GM19035 (cell line): ENCODE measurements around the gene BICC1.

ENCODE experiments used
- ATAC-seq: cut with Tn5 transposase; IDR thresholded peaks from one replicate; pipeline ENCODE4 v1.9.1; 2021; ENCODE audit not compliant: unreplicated experiment

Gene BICC1

GRCh38 chr10:58515291-58515941 is 2.7 kb downstream of the BICC1 start:
- ATAC-seq: no peak

GRCh38 chr10:58516119-58516518 is 3.4 kb downstream of the BICC1 start:
- no peak for ATAC-seq

- no peak for ATAC-seq
Observed at GRCh38 chr10:58516671-58517070, 4.0 kb downstream of the BICC1 start.

GRCh38 chr10:58517081-58517480 is 4.4 kb downstream of the BICC1 start:
- no peak for ATAC-seq

GRCh38 chr10:58517491-58518355 is 5.1 kb downstream of the BICC1 start:
- ATAC-seq: no peak

GRCh38 chr10:58518775-58519174 is 6.1 kb downstream of the BICC1 start:
- ATAC-seq: no peak

- no peak for ATAC-seq
Observed at GRCh38 chr10:58529077-58529728, 16.5 kb downstream of the BICC1 start.

GRCh38 chr10:58531084-58531695 is 18.5 kb downstream of the BICC1 start:
- ATAC-seq: peak; percentile 99

- ATAC-seq: no peak
Observed at GRCh38 chr10:58535311-58535710, 22.6 kb downstream of the BICC1 start.

GRCh38 chr10:58543141-58543540 is 30.5 kb downstream of the BICC1 start:
- no peak for ATAC-seq

GRCh38 chr10:58544135-58544534 is 31.5 kb downstream of the BICC1 start:
- no peak for ATAC-seq

- no peak for ATAC-seq
Observed at GRCh38 chr10:58545427-58545826, 32.8 kb downstream of the BICC1 start.

GRCh38 chr10:58546137-58546536 is 33.5 kb downstream of the BICC1 start:
- no peak for ATAC-seq

- ATAC-seq: no peak
Observed at GRCh38 chr10:58546722-58547445, 34.2 kb downstream of the BICC1 start.

- no peak for ATAC-seq
Observed at GRCh38 chr10:58547963-58548362, 35.3 kb downstream of the BICC1 start.

GRCh38 chr10:58554316-58554715 is 41.6 kb downstream of the BICC1 start:
- ATAC-seq: no peak

GRCh38 chr10:58555170-58555929 is 42.7 kb downstream of the BICC1 start:
- ATAC-seq: no peak

- ATAC-seq: no peak
Observed at GRCh38 chr10:58555930-58556311, 43.2 kb downstream of the BICC1 start.

- ATAC-seq: no peak
Observed at GRCh38 chr10:58556516-58557165, 44.0 kb downstream of the BICC1 start.

- no peak for ATAC-seq
Observed at GRCh38 chr10:58557714-58558113, 45.0 kb downstream of the BICC1 start.
